HG03469 (cell line): Measurements from ENCODE around the gene UST.
"Not testable (repeated sequence)": the region's sequence is repeated elsewhere in the genome, so short reads cannot be mapped to it uniquely, and the experiment has no call there.

ENCODE experiments used
- ATAC-seq: cut with Tn5 transposase; IDR thresholded peaks from one replicate; pipeline ENCODE4 v1.9.1; 2021; ENCODE audit warnings: mild to moderate bottlenecking, moderate library complexity, moderate number of reproducible peaks; ENCODE audit not compliant: unreplicated experiment

The UST gene

DNA sequence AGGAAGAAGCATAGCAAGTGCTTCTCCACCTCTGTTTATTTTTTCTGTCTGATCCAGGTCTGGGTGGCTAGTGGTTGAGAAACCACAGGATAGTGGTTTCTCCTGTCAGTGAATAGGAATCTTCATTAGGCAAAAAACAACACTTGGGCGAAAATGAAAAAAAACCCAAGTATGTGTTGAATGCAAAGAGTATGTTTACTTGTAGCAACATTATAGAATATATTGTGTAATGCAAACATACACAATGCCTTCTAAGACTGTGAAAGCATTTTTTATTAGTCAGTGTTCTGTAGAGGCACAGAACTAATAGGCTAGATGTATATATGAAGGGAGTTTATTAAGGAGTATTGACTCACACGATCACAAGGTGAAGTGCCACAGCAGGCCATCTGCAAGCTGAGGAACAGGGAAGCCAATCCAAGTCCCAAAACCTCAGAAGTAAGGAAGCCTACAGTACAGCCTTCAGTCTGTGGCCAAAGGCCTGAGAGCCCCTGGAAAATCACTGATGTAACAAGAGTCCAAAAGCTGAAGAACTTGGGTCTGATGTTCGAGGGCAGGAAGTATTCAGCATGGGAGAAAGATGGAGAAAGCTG is 111.1 kb downstream of the UST start:
- no peak for ATAC-seq

DNA sequence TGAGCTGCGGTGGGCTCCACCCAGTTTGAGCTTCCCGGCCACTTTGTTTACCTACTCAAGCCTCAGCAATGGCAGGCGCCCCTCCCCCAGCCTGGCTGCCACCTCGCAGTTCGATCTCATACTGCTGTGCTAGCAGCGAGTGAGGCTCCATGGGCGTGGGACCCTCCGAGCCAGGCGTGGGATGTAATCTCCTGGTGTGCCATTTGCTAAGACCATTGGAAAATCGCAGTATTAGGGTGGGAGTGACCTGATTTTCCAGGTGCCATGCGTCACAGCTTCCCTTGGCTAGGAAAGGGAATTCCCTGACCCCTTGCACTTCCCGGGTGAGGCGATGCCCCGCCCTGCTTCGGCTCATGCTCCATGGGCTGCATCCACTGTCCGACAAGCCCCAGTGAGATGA is 117.3 kb downstream of the UST start:
- ATAC-seq = not testable (repeated sequence)

DNA sequence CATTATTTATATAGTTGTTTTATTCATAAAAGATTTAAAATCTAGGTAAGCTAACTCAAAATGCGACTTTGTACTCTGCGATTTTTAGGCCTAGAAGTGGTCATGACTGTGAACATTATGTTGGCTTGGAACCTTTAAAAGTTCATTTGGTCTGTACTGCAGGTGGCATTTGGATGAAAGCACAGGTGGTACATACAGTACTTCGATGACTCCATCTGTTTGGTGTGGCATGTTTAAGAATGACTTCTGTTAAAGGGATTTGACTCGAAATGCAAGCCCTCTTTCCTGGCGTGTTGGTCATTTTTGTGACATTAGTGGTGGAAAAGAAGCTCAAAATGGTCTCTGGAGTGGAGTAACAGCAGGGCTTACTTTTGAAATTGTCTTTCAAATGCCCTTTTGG is 118.1 kb downstream of the UST start:
- no peak for ATAC-seq

DNA sequence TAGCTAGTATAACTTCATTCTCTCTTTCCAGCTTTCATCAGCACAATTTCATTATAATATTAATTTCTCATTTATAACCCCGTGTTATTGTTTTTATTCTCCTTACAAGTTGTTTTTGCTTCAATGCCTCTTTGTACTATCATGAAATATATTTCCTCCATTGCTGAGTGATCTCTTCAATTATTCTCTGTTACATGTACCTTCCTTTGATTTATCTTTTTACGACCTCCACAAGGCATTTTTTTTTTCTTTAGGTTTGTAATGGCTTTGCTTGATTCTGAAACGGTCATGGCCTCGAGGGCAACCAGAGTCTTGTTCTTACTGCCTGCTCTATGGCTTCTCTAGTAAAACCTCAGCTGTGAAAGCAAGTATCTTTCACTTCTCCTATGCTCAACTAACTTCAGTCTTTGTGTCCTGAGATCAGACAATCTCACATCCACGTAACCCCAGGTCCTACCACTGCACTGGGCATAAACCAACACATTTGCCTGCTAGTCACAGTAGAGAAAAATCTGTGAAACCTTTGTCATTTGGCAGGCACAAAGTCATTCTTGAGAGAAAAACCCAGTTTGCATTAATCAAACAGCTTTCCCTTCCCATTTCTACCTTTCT is 119.9 kb downstream of the UST start:
- peak; percentile 99 for ATAC-seq

DNA sequence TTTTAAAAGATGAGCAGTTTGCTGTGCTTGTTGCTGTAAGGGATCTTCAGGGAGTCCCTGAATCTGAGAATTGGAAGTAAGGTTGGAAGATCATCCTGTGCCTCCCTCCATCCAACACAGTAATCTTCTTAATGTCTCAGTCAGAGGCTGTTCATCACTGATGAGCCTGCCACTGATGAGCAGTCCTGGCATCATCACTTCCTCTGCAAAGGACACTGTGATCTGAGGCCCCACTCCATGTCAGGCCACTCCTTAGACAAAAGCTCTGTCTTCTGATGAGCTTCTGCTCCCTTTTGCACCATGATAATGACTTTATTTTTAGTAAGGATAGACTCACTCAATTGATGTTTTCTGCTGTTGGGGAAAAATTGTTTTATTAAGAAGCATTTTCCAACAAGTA is 121.0 kb downstream of the UST start:
- no peak for ATAC-seq

DNA sequence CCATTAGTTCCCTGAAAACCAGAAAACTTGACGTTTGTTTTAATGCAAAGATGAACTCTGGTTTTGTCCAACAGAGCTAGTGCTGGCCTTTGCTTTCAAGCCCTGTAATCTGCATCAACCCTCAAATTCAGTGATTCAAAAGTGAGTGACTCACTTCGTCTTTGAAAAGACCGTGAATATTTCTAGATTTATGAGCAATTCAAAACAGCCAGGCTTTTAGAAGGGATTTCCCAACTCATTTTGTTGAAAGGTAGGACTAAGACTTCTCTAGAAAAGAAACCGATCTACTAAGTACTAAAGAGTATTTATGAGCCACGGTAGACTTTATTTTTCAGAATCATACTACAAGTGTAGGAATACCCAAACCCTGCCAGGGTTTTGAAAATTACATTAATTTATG is 121.5 kb downstream of the UST start:
- no peak for ATAC-seq

DNA sequence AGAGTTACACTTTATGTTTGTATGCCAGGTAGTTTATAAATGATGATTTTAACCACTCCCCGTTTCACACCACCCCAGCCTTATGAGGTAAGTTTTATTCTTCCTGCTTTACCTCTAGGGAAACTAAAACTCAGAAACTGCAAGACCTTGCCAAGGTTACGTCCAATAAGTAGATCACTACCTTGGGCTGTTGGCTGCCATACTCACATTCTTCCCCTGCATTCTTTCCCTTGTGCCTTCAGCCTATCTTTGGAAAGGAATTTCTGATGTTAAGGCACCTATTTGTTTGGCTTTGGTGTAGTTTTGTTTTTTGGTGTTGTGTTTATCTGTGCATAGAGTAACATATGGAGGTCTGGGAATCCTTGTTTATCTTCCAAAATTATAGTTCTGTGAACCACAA is 122.1 kb downstream of the UST start:
- no peak for ATAC-seq

DNA sequence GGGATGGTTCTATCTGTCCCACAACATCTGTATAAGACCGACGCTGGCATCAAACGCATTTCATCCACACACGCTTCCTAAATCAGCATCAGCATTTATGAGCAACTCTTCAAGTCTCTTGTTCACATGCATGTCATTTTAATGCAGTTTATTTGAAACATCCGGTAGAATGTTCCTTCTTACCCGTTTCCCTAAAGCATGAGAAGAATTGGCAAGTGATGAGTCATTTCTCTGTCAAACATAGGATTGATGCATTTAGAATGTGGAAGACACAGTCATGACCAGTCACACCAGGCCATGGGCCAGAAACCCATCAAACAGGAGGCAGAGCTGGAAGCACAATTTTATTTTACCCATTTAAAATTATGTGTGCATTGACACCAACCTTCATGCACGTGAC is 122.8 kb downstream of the UST start:
- no peak for ATAC-seq

DNA sequence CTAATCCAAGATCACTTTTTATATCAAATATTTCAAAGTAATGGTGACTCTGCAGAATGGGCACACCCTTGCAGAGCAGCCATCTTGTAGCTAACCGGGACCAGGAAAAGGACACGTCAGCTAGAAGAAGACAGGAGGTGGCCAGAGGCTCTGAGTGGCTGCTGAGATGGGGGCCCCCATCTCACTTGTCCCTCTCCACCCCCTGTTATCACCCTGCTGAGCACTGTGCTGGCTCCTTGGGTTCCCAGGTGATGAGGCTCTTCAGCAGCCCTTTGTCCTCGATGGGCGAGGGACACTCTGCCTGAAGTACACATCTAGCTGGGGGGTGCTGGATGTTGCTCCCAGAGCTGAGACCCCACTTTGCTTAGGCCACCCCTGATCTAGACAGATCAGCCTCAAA is 126.3 kb downstream of the UST start:
- no peak for ATAC-seq

DNA sequence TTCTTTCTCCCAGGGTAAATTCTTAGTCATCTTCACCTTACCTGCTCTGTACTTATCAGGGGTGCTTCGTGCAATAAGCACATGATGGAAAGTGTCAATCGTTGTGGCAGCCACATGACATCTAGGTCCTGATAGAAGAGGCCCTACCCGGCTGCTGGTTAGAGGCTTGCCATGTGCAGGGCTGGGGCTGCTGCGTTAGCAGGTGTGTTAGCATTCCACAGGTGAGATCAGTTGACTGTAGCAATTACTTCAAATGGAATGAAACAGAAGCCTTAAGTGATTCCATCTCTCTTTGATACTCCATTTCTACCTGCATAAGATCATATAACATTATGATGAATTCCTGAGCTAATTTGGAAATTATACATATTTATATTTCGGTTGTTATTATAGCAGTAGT is 127.0 kb downstream of the UST start:
- ATAC-seq = no peak

DNA sequence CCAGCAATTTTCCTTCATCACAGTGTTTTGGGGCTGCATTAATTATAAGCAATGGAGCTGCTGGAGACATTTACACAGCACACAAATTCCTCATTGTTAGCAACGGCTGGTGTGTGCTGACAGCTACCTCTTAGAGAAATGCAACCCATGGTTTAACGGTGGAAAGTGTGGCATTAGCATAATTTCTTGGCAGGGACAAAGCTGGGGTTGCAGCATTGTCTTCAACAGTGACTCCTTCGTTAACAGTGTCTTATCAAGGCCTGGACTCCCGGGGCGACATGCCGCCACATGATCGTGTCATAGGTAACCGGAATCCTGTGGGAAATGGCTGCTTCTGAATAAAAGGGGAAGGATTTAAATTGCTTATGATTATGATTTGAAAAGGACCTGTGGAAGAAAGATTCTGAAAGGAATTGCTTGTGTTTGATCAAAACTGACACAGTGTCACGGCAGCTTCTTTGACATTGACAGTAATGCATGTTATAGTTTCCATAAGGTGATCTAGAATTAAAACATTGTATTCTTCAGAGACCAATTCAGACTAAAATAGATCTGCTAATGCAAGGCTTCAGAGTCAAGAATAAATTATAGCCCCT is 128.0 kb downstream of the UST start:
- no peak for ATAC-seq

DNA sequence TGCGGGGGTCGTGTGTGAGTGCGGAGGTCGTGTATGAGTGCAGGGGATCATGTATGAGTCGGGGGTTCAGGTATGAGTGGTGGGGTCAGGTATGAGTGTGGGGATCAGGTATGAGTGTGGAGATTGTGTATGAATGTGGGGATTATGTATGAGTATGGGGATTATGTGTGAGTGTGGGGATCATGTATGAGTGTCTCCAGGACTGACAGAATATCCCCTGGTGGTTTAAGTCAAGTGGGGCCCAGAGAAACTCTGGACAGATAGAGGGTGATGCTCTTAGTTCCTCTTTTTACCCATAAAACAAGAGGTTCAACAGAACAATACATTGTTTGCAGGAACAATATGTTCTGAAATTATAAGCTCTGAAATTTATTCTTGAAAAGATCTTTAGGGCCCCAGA is 131.9 kb downstream of the UST start:
- no peak for ATAC-seq

DNA sequence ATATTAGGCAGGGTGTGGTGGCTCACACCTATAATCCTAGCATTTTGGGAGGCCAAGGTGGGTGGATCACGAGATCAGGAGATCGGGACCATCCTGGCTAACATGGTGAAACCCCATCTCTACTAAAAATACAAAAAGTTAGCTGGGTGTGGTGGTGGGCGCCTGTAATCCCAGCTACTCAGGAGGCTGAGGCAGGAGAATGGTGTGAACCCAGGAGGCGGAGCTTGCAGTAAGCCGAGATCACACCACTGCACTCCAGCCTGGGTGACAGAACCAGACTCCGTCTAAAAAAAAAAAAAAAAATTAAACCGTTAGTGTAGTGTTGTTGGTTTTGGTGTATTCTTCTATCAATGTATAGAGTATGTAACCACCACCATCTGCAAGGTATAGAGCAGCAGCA is 133.9 kb downstream of the UST start:
- ATAC-seq = not testable (repeated sequence)

DNA sequence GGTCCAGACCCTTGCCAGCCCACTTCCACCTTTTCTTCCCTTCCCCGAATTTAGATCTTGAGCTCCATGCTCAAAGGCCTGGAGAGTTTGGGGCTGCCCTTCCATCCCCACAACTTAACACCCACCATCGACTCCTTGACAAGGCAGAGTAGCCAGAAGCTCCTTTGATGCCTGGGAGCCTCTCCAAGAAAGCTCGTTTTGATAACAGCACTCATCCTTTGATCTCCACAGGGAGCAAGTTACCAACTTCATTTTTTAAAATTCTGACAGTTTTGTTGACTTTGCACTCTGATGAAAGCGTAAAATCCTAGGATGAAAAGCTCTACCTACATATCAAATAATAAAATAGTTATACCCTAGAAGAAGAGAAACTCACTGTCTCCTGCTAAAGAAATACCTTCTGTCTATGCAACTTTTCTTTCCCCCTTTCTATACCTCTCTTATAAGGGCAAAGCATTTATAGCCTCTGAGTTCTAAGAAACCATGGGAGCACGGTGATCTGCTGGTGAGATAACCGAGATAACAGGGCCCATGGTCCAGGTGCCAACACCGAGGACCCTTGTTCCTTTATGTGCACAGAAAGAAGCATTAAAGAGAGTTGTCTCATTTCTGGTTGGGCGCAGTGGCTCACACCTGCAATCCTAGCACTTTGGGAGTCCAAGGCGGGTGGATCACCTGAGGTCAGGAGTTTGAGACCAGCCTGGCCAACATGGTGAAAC is 134.9 kb downstream of the UST start:
- no peak for ATAC-seq

DNA sequence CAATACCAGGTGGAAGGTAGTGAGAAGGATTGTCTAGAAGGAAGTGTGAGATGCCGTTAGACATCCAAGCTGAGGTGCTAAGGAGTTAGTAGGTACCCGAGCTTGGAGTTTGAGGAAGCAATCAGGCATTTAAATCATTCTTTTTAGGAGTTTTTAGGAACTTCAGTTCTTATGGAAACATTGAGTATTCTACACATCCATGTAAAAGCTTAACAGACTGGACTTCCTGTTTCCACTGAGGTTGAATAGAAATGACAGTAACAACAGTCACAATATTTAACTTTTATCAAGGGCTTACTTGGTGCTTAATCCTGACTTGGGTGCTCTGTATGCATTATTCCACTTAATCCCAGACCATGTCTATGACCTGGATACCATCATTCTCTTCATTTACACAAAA is 136.4 kb downstream of the UST start:
- ATAC-seq = no peak

DNA sequence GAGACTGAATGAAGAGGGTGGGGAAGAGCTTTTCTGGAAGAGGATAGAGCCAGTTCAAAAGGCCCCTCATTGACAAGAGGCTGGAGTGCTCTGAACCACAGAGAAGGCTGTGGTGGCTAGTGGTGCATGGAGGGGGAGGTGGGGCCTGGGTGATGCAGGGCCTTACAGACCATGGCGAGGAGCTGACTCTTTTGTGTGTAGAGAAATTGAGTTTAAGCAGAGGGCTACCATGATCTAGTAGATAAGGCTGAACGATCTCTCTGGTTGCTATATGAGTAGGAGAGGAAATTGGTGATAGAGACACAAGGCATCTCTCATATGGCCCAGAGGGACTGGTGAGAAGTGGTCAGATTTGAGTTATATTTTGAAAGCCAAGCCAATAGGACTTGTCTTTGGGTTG is 137.6 kb downstream of the UST start:
- peak; percentile 65 for ATAC-seq

DNA sequence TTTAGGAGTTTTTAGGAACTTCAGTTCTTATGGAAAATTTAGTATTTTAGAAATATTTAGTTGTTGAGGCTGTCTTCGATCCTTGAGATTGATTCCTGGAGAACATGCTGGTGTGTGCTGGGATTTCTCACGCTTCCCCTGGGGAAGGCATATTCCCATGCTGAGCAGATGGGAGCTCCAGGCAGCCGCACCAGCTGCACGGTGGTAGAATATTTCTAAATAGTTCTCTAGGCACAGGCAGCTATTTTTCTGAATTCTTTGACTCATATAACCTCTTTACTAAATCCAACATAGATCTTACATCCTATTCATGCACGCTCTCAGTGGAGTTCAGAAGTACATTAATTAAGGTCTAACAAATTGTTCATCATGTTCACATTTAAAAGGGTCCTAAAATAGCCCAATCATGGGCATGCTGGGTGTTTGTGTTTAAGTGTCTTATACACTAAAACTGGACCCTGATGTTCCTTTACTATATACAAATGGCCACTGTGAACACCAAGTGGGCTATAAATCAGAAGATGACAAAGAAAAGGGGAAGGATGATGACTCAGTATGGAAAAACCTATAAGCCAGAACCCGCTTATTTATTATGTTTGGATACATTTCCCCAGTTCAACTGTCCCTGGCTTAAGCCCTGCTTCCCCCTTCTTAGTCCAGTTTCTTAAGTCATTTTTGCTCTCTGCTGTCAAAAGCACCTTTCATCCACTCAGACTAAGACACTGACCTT is 138.5 kb downstream of the UST start:
- ATAC-seq = no peak

DNA sequence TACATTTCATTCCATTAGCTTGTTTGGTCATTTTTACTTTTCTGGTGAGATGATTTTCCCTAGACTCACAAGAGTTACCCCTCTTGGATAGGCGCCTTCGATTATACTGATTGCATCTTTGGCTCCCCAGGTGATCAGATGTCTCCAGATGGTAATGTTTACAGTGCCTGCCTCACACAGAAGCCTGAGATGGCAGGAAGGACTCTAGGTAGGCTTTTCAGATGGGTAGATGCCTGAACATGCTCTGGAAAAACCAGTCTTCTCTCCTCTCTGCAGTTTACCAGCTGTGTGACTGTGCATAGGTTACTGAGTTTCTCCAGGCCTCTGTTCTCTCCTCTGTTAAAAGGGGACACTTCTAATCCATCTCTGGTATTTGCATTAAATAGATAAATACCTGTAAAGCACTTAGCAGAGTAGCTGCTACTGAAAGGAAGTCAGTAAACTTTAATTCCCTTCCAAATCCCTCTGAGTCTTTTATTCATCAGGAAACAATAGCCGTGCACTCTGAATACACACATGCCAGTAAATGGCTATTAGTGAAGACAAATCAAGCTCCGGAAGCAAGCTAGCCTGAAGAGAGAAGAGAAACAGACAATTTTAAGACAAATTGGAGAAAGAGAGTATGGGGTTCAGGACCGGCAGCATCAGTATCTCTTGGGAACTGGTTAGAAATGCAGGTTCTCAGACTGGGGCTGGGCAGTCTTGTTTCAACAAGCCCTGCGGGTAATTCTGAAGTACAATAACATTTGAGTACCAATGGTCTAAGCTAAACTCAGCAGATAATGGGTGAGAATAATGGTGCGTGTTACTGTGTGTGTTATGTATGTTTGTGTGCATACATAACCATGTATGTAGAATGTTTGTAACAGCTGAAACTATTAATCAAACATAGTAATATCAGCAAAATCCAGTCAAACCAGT is 139.4 kb downstream of the UST start:
- no peak for ATAC-seq

DNA sequence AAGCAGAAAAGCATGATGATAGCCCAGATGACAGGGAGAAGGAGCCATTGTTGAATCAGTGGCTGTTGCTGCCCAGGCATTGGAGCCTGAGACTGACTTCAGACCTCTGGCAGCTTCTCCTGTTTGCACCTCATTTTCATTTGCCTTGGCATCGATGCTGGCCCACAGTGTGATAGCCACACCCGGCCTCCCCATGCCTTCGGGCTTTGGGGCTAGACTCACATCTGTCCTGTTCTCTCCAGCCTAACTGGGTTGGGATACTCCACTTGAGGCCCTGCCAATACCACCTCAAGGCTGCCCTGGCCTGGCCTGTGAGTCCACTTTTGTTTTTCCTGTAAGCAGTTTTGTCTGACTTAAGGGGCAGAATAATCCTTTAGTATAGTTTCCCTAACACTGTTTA is 140.4 kb downstream of the UST start:
- ATAC-seq = no peak

DNA sequence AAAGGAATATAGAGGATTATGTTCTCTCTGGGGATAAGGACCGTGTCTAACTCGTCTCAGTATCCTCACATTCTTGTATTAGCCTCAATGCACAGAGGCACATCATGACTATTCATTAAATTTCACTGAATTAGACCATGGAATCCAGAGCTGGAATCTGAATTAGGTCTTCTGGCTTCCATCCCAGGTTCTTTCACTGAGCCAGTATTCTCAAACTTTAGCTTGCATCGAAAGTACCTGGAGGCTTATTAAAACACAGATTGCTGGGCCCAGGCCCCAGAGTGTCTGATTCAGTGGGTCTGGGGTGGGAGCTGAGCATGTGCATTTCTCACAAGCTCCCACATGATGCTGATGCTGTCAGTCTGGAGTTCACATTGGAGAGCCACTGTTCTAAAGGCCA is 142.0 kb downstream of the UST start:
- ATAC-seq = no peak
